Caco-2 (cell line): ENCODE measurements around the gene CIBAR2. TPM values are rescaled to one million over a fixed set of nuclear protein-coding genes. Genes with fewer than 3 reads are reported as not detected.

Experiments
- BruUV-seq: library from RNA; stranded (reverse); fragments of 400-500 nt; replicated peaks from 2 replicates; lab custom pipeline; 2021; lab: Mats Ljungman, UMichigan
- CTCF ChIA-PET: fragments of 300-600 bp; sonication (Branson Sonifier 250); formaldehyde crosslinking; loops from one replicate; lab custom pipeline; 2022; ENCODE audit warnings: antibody characterized with exemption; lab: Charles Lee
- POLR2A ChIA-PET: fragments of 300-600 bp; sonication (Branson Sonifier 250); formaldehyde crosslinking; loops from one replicate; lab custom pipeline; 2022; ENCODE audit warnings: antibody characterized with exemption; lab: Charles Lee
- DNase-seq, 2 experiments: peaks; one replicate each; pipeline versions ENCODE4 v3.0.0 to v3.0.0-alpha.2; 2020 to 2022
- H3K27me3 ChIP-seq: replicated peaks from 2 replicates; pipeline ENCODE4 v1.6.0; 2011; ENCODE audit warnings: low read length; ENCODE audit not compliant: control insufficient read depth, insufficient read depth
- H3K36me3 ChIP-seq: 2 replicates; pipeline ENCODE4 v1.5.1; 2011; ENCODE audit warnings: low read length; ENCODE audit not compliant: control insufficient read depth, insufficient read depth
- H3K4me1 ChIP-seq: fragments of 250-450 bp; sonication (Bioruptor Pico); 2 replicates; pipeline ENCODE4 v1.5.1; 2020; ENCODE audit warnings: mild to moderate bottlenecking
- H3K4me3 ChIP-seq: 2 replicates; pipeline ENCODE4 v1.5.1; 2011; ENCODE audit warnings: low read depth, mild to moderate bottlenecking, control low read depth, low read length
- H3K9me3 ChIP-seq: fragments of 250-450 bp; sonication (Bioruptor Pico); 2 replicates; pipeline ENCODE4 v1.5.1; 2020; ENCODE audit warnings: mild to moderate bottlenecking, moderate library complexity
- H3K27ac Mint-ChIP-seq: one replicate; pipeline ENCODE4 v1.8.0; 2022; ENCODE audit warnings: mixed read lengths; ENCODE audit not compliant: unreplicated experiment
- H3K27me3 Mint-ChIP-seq: one replicate; pipeline ENCODE4 v1.8.0; 2022; ENCODE audit warnings: mixed read lengths; ENCODE audit not compliant: insufficient read depth, unreplicated experiment
- H3K36me3 Mint-ChIP-seq: one replicate; pipeline ENCODE4 v1.8.0; 2022; ENCODE audit warnings: mild to moderate bottlenecking, mixed read lengths; ENCODE audit not compliant: insufficient read depth, unreplicated experiment
- H3K4me1 Mint-ChIP-seq: one replicate; pipeline ENCODE4 v1.8.0; 2022; ENCODE audit warnings: low read depth, mixed read lengths; ENCODE audit not compliant: unreplicated experiment
- H3K4me3 Mint-ChIP-seq: one replicate; pipeline ENCODE4 v1.8.0; 2022; ENCODE audit warnings: mild to moderate bottlenecking, moderate library complexity, mixed read lengths; ENCODE audit not compliant: unreplicated experiment
- H3K9me3 Mint-ChIP-seq: one replicate; pipeline ENCODE4 v1.8.0; 2022; ENCODE audit warnings: mixed read lengths; ENCODE audit not compliant: unreplicated experiment
- CTCF ChIP-seq, 2 experiments: fragments of 200-600 bp in 1 of 2; IDR thresholded peaks; 1 replicate in 1 of 2; 2 replicates in 1 of 2; pipeline versions ENCODE4 v1.5.1 to v1.8.0; 2011 to 2022; ENCODE audit warnings: antibody characterized with exemption in 1 of 2, control low read depth in 1 of 2, inconsistent platforms in 1 of 2, low read depth in 1 of 2, low read length in 1 of 2, mild to moderate bottlenecking in 1 of 2, moderate library complexity in 1 of 2; ENCODE audit not compliant: insufficient read depth in 1 of 2, severe bottlenecking in 1 of 2, unreplicated experiment in 1 of 2
- intact Hi-C: fragments of 100-400 bp; cut with micrococcal nuclease; formaldehyde crosslinking; loops from one replicate; pipeline ENCODE4 v1.10.0; 2022; ENCODE audit not compliant: unreplicated experiment
- total RNA-seq: library from RNA; stranded (reverse); gene quantifications from 2 replicates; pipeline ENCODE4 v1.2.3, GENCODE V29; 2022

The CIBAR2 gene
- total RNA-seq, 1 experiment from 2014 or later: not detected

GRCh38 chr16:85156440-85156839, 44.2 kb upstream of the CIBAR2 start:
- TF ChIP-seq CTCF (IDR thresholded peaks at IDR 0.05; ENCODE audit: insufficient read depth in 1 of 2, low read depth in 1 of 2, low read length in 1 of 2, severe bottlenecking in 1 of 2, unreplicated experiment in 1 of 2): no peak
- BruUV-seq: no TSS peak
- H3K36me3 Mint-ChIP-seq: no peaks in the 10 kb centered on the region
- POLR2A ChIA-PET: no interaction called here
- no peak for DNase-seq
- peaks cover 30% of the 10 kb centered on the region for H3K4me1 ChIP-seq
- CTCF ChIA-PET: no interaction called here
- no peaks in the 10 kb centered on the region for H3K9me3 Mint-ChIP-seq
- H3K9me3 ChIP-seq: no peaks in the 10 kb centered on the region
- peaks cover 9% of the 10 kb centered on the region for H3K4me1 Mint-ChIP-seq
- intact Hi-C loops: no loop called here
- H3K4me3 ChIP-seq: no peak overlapping the region
- no peaks in the 10 kb centered on the region for H3K36me3 ChIP-seq
- H3K27me3 ChIP-seq: no peaks in the 10 kb centered on the region
- no peak overlapping the region for H3K27ac Mint-ChIP-seq
- H3K4me3 Mint-ChIP-seq: no peak overlapping the region
- H3K27me3 Mint-ChIP-seq: no peaks in the 10 kb centered on the region

- Histone ChIP-seq H3K36me3 (no peaks in the 10 kb centered on the region), H3K9me3 (no peaks in the 10 kb centered on the region), H3K4me1 (peaks cover 14% of the 10 kb centered on the region), H3K4me3 (no peak overlapping the region), H3K27me3 (no peaks in the 10 kb centered on the region)
- POLR2A ChIA-PET: no interaction called here
- Mint-ChIP-seq H3K27me3 (peaks cover 7% of the 10 kb centered on the region), H3K27ac (no peak overlapping the region), H3K4me3 (no peak overlapping the region), H3K4me1 (peaks cover 9% of the 10 kb centered on the region), H3K9me3 (no peaks in the 10 kb centered on the region), H3K36me3 (no peaks in the 10 kb centered on the region)
- no TSS peak for BruUV-seq
- intact Hi-C loops: no loop called here
- no peak for DNase-seq
- TF ChIP-seq CTCF (IDR thresholded peaks at IDR 0.05; ENCODE audit: insufficient read depth in 1 of 2, low read depth in 1 of 2, low read length in 1 of 2, severe bottlenecking in 1 of 2, unreplicated experiment in 1 of 2): no peak
- CTCF ChIA-PET: no interaction called here
These were observed 41.4 kb upstream of the CIBAR2 start for GRCh38 chr16:85153656-85154091.

- Mint-ChIP-seq H3K9me3 (no peaks in the 10 kb centered on the region), H3K27me3 (peaks cover 7% of the 10 kb centered on the region), H3K36me3 (no peaks in the 10 kb centered on the region), H3K27ac (no peak overlapping the region), H3K4me1 (peaks cover 6% of the 10 kb centered on the region), H3K4me3 (no peak overlapping the region)
- ChIA-PET CTCF (no interaction called here), POLR2A (no interaction called here)
- no peak for TF ChIP-seq CTCF (IDR thresholded peaks at IDR 0.05; ENCODE audit: insufficient read depth in 1 of 2, low read depth in 1 of 2, low read length in 1 of 2, severe bottlenecking in 1 of 2, unreplicated experiment in 1 of 2)
- intact Hi-C loops: no loop called here
- Histone ChIP-seq H3K4me3 (no peak overlapping the region), H3K4me1 (peaks cover 8% of the 10 kb centered on the region), H3K9me3 (no peaks in the 10 kb centered on the region), H3K27me3 (no peaks in the 10 kb centered on the region), H3K36me3 (no peaks in the 10 kb centered on the region)
- DNase-seq: no peak
- no TSS peak for BruUV-seq
These were observed 40.8 kb upstream of the CIBAR2 start for GRCh38 chr16:85153046-85153445.
